GM18867 (cell line): ENCODE results near the gene KRTAP10-7.

Source experiments
- ATAC-seq: cut with Tn5 transposase; IDR thresholded peaks from one replicate; pipeline ENCODE4 v1.9.1; 2021; ENCODE audit warnings: mild to moderate bottlenecking, moderate library complexity; ENCODE audit not compliant: unreplicated experiment

Gene KRTAP10-7

DNA sequence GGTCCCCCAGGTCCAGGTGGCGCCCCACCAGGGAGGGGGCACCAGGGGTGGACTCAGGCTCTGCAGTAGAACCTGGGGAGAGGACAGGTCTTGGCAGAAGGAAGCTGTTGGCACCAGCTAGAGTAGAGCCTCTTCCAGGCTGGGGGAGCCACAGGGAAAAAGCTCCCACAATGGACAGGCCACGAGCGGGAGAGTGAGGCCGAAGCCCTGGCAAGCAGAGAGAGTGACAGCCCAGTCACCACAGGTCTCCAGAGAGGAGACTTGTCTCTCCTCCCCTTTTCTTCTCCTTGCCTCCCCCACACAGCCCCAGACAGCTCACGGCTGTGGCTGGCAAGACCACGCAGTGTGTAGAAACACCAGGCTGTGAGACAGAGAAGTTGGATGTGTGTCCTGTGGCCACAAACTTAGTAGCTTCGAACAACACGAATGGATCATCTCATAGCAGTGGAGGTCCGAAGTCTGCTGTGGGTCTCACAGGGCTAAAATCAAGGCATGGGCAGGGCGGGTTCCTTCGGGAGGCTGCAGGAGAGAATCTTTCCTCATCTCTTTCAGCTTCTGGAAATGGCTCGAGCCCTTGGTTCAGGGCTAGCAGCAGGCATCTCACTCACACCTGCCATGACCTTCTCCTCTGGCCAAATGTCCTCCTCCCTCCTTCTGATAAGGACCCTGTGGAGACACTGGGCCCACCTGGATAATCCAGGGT lies 50.7 kb downstream of the KRTAP10-7 start:
- ATAC-seq, result no peak
